Stimulated activated CD8-positive, alpha-beta memory T cell treated with anti-CD3 and anti-CD28 coated beads, Interleukin-7, amount 100 ng/mL, for 24 hours (primary cell): Measurements from ENCODE around the gene MATN3.
A peak's percentile ranks its signal among the peaks of the same experiment; 100 is the strongest.

Experiments
- DNase-seq: peaks from one replicate; pipeline ENCODE4 v3.0.0-alpha.2; 2020; ENCODE audit warnings: low read depth

The MATN3 gene

GRCh38 chr2:20005067-20005627, 7.3 kb downstream of the MATN3 start:
- no peak for DNase-seq

- no peak for DNase-seq
Measured at GRCh38 chr2:20001361-20001863, 11.1 kb downstream of the MATN3 start.

GRCh38 chr2:19993731-19994130, 18.7 kb downstream of the MATN3 start:
- no peak for DNase-seq

GRCh38 chr2:19991895-19992294, 20.6 kb downstream of the MATN3 start:
- no peak for DNase-seq

GRCh38 chr2:19990416-19990728, 22.1 kb downstream of the MATN3 start:
- DNase-seq = no peak

GRCh38 chr2:19989667-19990415, 22.6 kb downstream of the MATN3 start, which contains the start of gene WDR35:
Gene WDR35, minus strand, starts transcription at chr2:19990105. Its CDS starts 90 bp downstream, at chr2:19990015.
- DNase-seq = peak; percentile 87

- no peak for DNase-seq
Measured at GRCh38 chr2:19989342-19989666, 23.2 kb downstream of the MATN3 start.

GRCh38 chr2:19988600-19988999, 23.9 kb downstream of the MATN3 start:
- DNase-seq = no peak

- DNase-seq = no peak
Measured at GRCh38 chr2:19987936-19988335, 24.5 kb downstream of the MATN3 start.

- no peak for DNase-seq
Measured at GRCh38 chr2:19982268-19982667, 30.2 kb downstream of the MATN3 start.

- no peak for DNase-seq
Measured at GRCh38 chr2:19979932-19980331, 32.5 kb downstream of the MATN3 start.

GRCh38 chr2:19973466-19973865, 39.0 kb downstream of the MATN3 start:
- no peak for DNase-seq

GRCh38 chr2:19971691-19972090, 40.8 kb downstream of the MATN3 start:
- DNase-seq = no peak

GRCh38 chr2:19963386-19963785, 49.1 kb downstream of the MATN3 start:
- DNase-seq = no peak

- no peak for DNase-seq
Measured at GRCh38 chr2:19955544-19956422, 56.7 kb downstream of the MATN3 start.

- no peak for DNase-seq
Measured at GRCh38 chr2:19949071-19949470, 63.4 kb downstream of the MATN3 start.

- DNase-seq = no peak
Measured at GRCh38 chr2:19947184-19947940, 65.1 kb downstream of the MATN3 start.

GRCh38 chr2:19944205-19944845, 68.1 kb downstream of the MATN3 start:
- DNase-seq = no peak

GRCh38 chr2:19943189-19943588, 69.3 kb downstream of the MATN3 start:
- no peak for DNase-seq

- no peak for DNase-seq
Measured at GRCh38 chr2:19942199-19942598, 70.3 kb downstream of the MATN3 start.
